ENCODE results near the gene SLC25A14. TPM values are rescaled to one million over a fixed set of nuclear protein-coding genes. Genes with fewer than 3 reads are reported as not detected.

Gene SLC25A14
- total and polyA plus RNA-seq, 2 of the 8 experiments (the other 6 are each of a cell fraction or from before 2014, with no cell fraction given), result 9.3 to 14.2 TPM

DNA sequence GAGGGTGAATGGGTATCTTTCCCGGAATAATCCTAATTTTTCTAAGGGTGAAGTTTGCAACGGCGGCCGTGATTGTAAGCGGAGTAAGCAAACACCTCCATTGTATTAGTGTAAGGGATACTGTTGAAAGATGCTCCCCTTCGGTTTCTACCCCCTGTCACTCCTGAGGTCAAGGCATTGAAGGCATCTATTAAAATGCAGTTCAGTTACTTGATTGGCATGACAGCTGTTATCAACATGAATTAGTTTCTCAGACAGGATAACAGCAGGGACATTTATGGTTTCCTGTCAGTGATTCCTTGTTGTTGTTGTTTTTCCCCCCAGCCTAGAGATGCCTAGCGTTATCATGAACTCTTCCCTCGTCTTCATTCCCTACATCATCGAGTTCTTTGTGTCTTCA, 552 bp downstream of the SLC25A14 start:
- Histone ChIP-seq H3K9me3 (ENCODE audit: insufficient read depth in 2 of 2, low read depth in 1 of 2, low read length in 1 of 2) (no peaks in the 10 kb centered on the region), H2BK12ac (ENCODE audit: low read depth, low read length) (no peak overlapping the region), H3K79me1 (ENCODE audit: low read depth, low read length) (no peaks in the 10 kb centered on the region), H3K18ac (ENCODE audit: extremely low read depth, low read length) (no peak overlapping the region), H2BK20ac (ENCODE audit: low read length) (no peak overlapping the region), H3K14ac (ENCODE audit: insufficient read length) (no peak overlapping the region), H3K56ac (replicated peaks; ENCODE audit: insufficient read length, low read depth, low read length) (no peak overlapping the region), H2AK5ac (ENCODE audit: low read depth, low read length) (no peak overlapping the region), H4K5ac (ENCODE audit: insufficient read length, low read depth, low read length) (no peak overlapping the region), H3K4me3 (ENCODE audit: extremely low read depth in 1 of 4, insufficient read depth in 2 of 4, low read depth in 3 of 4, low read length in 4 of 4) (peak overlapping the region; percentile 56 to 76 (median 58)), H3K79me2 (ENCODE audit: control insufficient read depth in 1 of 2, insufficient read depth in 2 of 2, low read length in 2 of 2) (no peaks in the 10 kb centered on the region), H3K4me1 (replicated peaks in 1 of 4; ENCODE audit: control insufficient read depth in 3 of 4, insufficient read depth in 4 of 4, low read length in 3 of 4) (peaks cover 0 to 2% (median 0%) of the 10 kb centered on the region in 4 experiments; a peak in 1 of 7 replicates), H4K91ac (replicated peaks; ENCODE audit: insufficient read length, low read length) (no peak overlapping the region), H2BK5ac (ENCODE audit: low read depth, low read length) (no peak overlapping the region), H2BK15ac (ENCODE audit: low read length) (no peak overlapping the region), H3K27ac (ENCODE audit: low read depth, low read length) (no peak overlapping the region), H4K20me1 (replicated peaks in 1 of 2; ENCODE audit: control insufficient read depth in 1 of 2, insufficient read depth in 2 of 2, low read length in 2 of 2) (no peaks in the 10 kb centered on the region), H2AFZ (ENCODE audit: low read length) (0 out of 2 replicates have a peak overlapping the region, but pooled peaks have one; percentile 59), H3K9ac (replicated peaks in 1 of 4; ENCODE audit: extremely low read depth in 1 of 4, low read depth in 3 of 4, low read length in 3 of 4) (no peak overlapping the region), H3K23ac (ENCODE audit: insufficient read length) (no peak overlapping the region), H3K23me2 (ENCODE audit: low read depth, low read length) (no peaks in the 10 kb centered on the region), H3K4ac (replicated peaks; ENCODE audit: insufficient read length, low read depth, low read length) (no peak overlapping the region), H3K27me3 (replicated peaks in 1 of 4; ENCODE audit: control insufficient read depth in 3 of 4, extremely low read depth in 1 of 4, insufficient read depth in 3 of 4, low read length in 3 of 4) (no peaks in the 10 kb centered on the region), H4K8ac (ENCODE audit: extremely low read depth, insufficient read depth, low read length) (no peak overlapping the region), H2BK120ac (replicated peaks; ENCODE audit: low read depth, low read length) (no peak overlapping the region), H3K4me2 (ENCODE audit: insufficient read depth in 1 of 2, low read depth in 2 of 2, low read length in 2 of 2) (peak overlapping the region; percentile 42 to 69), H3K36me3 (ENCODE audit: control insufficient read depth in 2 of 4, insufficient read depth in 4 of 4, low read length in 3 of 4) (no peaks in the 10 kb centered on the region)
- ChIA-PET CTCF (ENCODE audit: partially characterized antibody) (no interaction called here), POLR2A (ENCODE audit: partially characterized antibody) (interaction anchor here (2.1 kb wide), 1 partner anchor 10 kb away, joined by 8 read pairs; no protein-coding TSS in a partner anchor)
- no peak for FAIRE-seq
- no peak for DNase-seq (ENCODE audit: low read depth in 1 of 2, low spot score in 2 of 2)
- 35% methylated on average over 9 of the region's 9 CpGs; no CpG with 5 or more reads in 1 of the 2 experiments for WGBS, 2 experiments (ENCODE audit: extremely low coverage in 1 of 2, insufficient coverage in 1 of 2, insufficient read length in 1 of 2, insufficient replicate concordance in 2 of 2, low coverage in 1 of 2, low lambda C conversion rate in 2 of 2, missing lambda C conversion rate in 1 of 2)
- no peak for TF ChIP-seq SAP30 (IDR thresholded peaks at IDR 0.05; ENCODE audit: insufficient read depth, insufficient replicate concordance, low read length)
- no peak for TF ChIP-seq GTF2F1 (IDR thresholded peaks at IDR 0.05; ENCODE audit: borderline replicate concordance, low read depth, low read length)
- TF ChIP-seq ZNF274 (IDR thresholded peaks at IDR 0.05; ENCODE audit: borderline replicate concordance, extremely low read depth, low read length), result no peak
- TF ChIP-seq, protein P1, sequence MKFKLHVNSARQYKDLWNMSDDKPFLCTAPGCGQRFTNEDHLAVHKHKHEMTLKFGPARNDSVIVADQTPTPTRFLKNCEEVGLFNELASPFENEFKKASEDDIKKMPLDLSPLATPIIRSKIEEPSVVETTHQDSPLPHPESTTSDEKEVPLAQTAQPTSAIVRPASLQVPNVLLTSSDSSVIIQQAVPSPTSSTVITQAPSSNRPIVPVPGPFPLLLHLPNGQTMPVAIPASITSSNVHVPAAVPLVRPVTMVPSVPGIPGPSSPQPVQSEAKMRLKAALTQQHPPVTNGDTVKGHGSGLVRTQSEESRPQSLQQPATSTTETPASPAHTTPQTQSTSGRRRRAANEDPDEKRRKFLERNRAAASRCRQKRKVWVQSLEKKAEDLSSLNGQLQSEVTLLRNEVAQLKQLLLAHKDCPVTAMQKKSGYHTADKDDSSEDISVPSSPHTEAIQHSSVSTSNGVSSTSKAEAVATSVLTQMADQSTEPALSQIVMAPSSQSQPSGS (IDR thresholded peaks at IDR 0.05; ENCODE audit: low read length), result no peak
- no peak for TF ChIP-seq RFX5 (IDR thresholded peaks at IDR 0.05; ENCODE audit: borderline replicate concordance, low read depth, low read length)
- no peak for TF ChIP-seq HDAC2 (IDR thresholded peaks at IDR 0.05; ENCODE audit: borderline replicate concordance in 1 of 2, low read depth in 2 of 2, low read length in 2 of 2)
- TF ChIP-seq EP300 (IDR thresholded peaks at IDR 0.05; ENCODE audit: borderline replicate concordance in 1 of 2, low read depth in 2 of 2, low read length in 2 of 2), result no peak
- no peak for TF ChIP-seq CHD2 (IDR thresholded peaks at IDR 0.05; ENCODE audit: low read length)
- no peak for TF ChIP-seq KDM5A (IDR thresholded peaks at IDR 0.05; ENCODE audit: low read length)
- no peak for TF ChIP-seq ASH2L (IDR thresholded peaks at IDR 0.05; ENCODE audit: low read length)
- no peak for TF ChIP-seq SRF (IDR thresholded peaks at IDR 0.05; ENCODE audit: low read depth, low read length)
- TF ChIP-seq CBX5 (IDR thresholded peaks at IDR 0.05; ENCODE audit: low read depth, low read length), result no peak
